HepG2 (cell line): Measurements from ENCODE around the gene BANK1. TPM values are rescaled to one million over a fixed set of nuclear protein-coding genes. Genes with fewer than 3 reads are reported as not detected.

ENCODE experiments used
- ATAC-seq: fragments of 200-7000 bp; cut with Tn5 transposase; 3 replicates; pipeline ENCODE4 v1.9.1; 2020; ENCODE audit warnings: mild to moderate bottlenecking, moderate library complexity
- BruUV-seq: library from RNA; stranded (reverse); fragments of 400-500 nt; replicated peaks from 2 replicates; lab custom pipeline; 2021; lab: Mats Ljungman, UMichigan
- CTCF ChIA-PET: fragments of 300-600 bp; formaldehyde crosslinking; extraction: SDS; loops from one replicate; lab custom pipeline; 2021; ENCODE audit warnings: low total read pairs, inconsistent platforms, low intra/inter-chr PET ratio; lab: Yijun Ruan, JAX
- POLR2A ChIA-PET: fragments of 350-600 bp; sonication (Branson Sonifier 250); formaldehyde crosslinking; loops from one replicate; lab custom pipeline; 2020; ENCODE audit warnings: antibody characterized with exemption, inconsistent platforms; lab: Yijun Ruan, JAX
- DNase-seq: peaks from one replicate; pipeline ENCODE4 v3.0.0-alpha.2; 2015; ENCODE audit warnings: low spot score
- FAIRE-seq: peaks from 3 replicates; lab custom pipeline; 2011; peaks lifted over from hg19 to GRCh38; lab: Jason Lieb, UNC
- H2AFZ ChIP-seq: one replicate; pipeline ENCODE4 v1.6.1; 2011; ENCODE audit warnings: low read length, inconsistent platforms
- H3K27ac ChIP-seq: fragments of 300-600 bp; 3 replicates; pipeline ENCODE4 v1.8.0; 2011; ENCODE audit warnings: mixed run types, mild to moderate bottlenecking, mixed read lengths, low read length, inconsistent platforms; ENCODE audit not compliant: insufficient read depth; ENCODE audit errors: extremely low read length
- H3K27me3 ChIP-seq, 2 experiments: fragments of 200-600 bp in 1 of 2; 2 replicates in 1 of 2; 3 replicates in 1 of 2; pipeline versions ENCODE4 v1.6.0 to v1.8.0; 2011; ENCODE audit warnings: low read length in 2 of 2, mild to moderate bottlenecking in 2 of 2, moderate library complexity in 2 of 2, inconsistent platforms in 1 of 2; ENCODE audit not compliant: insufficient read depth in 2 of 2, control insufficient read depth in 1 of 2
- H3K36me3 ChIP-seq, 2 experiments: fragments of 200-600 bp in 1 of 2; replicated peaks in 1 of 2; 2 replicates in 1 of 2; 3 replicates in 1 of 2; pipeline versions ENCODE4 v1.5.1 to v1.8.0; 2011; ENCODE audit warnings: low read length in 2 of 2, inconsistent platforms in 1 of 2; ENCODE audit not compliant: insufficient read depth in 2 of 2, control insufficient read depth in 1 of 2
- H3K4me1 ChIP-seq: 2 replicates; pipeline ENCODE4 v1.5.1; 2012; ENCODE audit warnings: low read length, inconsistent platforms; ENCODE audit not compliant: insufficient read depth
- H3K4me2 ChIP-seq: 2 replicates; pipeline ENCODE4 v1.6.0; 2011; ENCODE audit warnings: low read depth, low read length, inconsistent platforms
- H3K4me3 ChIP-seq, 3 experiments: fragments of 200-600 bp in 1 of 3; sonication (generic), shearing (Covaris generic) in 1 of 3; replicated peaks in 1 of 3; 2 replicates each; pipeline ENCODE4 v1.5.1; 2011 to 2016; ENCODE audit warnings: low read length in 3 of 3, inconsistent platforms in 2 of 3, low read depth in 2 of 3, mild to moderate bottlenecking in 2 of 3, control low read depth in 1 of 3, mixed read lengths in 1 of 3; ENCODE audit not compliant: insufficient read depth in 1 of 3
- H3K79me2 ChIP-seq: one replicate; pipeline ENCODE4 v1.6.1; 2011; ENCODE audit warnings: low read length, inconsistent platforms; ENCODE audit not compliant: insufficient read depth
- H3K9ac ChIP-seq: 2 replicates; pipeline ENCODE4 v1.6.0; 2011; ENCODE audit warnings: mild to moderate bottlenecking, low read depth, low read length, inconsistent platforms; ENCODE audit not compliant: insufficient read depth
- H3K9me3 ChIP-seq: 2 replicates; pipeline ENCODE4 v1.5.1; 2012; ENCODE audit warnings: mild to moderate bottlenecking, low read length
- H4K20me1 ChIP-seq: 2 replicates; pipeline ENCODE4 v1.6.0; 2011; ENCODE audit warnings: inconsistent platforms, mild to moderate bottlenecking, low read length, moderate library complexity; ENCODE audit not compliant: insufficient read depth
- CSRNP2 ChIP-seq: sonication (generic); formaldehyde crosslinking; conservative IDR thresholded peaks from 2 replicates; pipeline ENCODE4 v1.8.0; 2022; ENCODE audit warnings: low read depth, missing genetic modification reagents
- NCOA1 ChIP-seq: sonication (generic); formaldehyde crosslinking; IDR thresholded peaks from 2 replicates; pipeline ENCODE4 v1.9.0; 2021; ENCODE audit warnings: missing genetic modification reagents
- NPAS2 ChIP-seq: sonication (generic); formaldehyde crosslinking; IDR thresholded peaks from 2 replicates; pipeline ENCODE4 v1.8.0; 2022; ENCODE audit warnings: mild to moderate bottlenecking, missing genetic modification reagents, borderline replicate concordance
- PHF5A ChIP-seq: IDR thresholded peaks from one replicate; pipeline ENCODE4 v1.6.1; 2018; ENCODE audit warnings: low read depth, missing genetic modification reagents; ENCODE audit not compliant: unreplicated experiment
- PREB ChIP-seq: sonication (generic); formaldehyde crosslinking; IDR thresholded peaks from 2 replicates; pipeline ENCODE4 v1.4.0; 2020; ENCODE audit warnings: missing genetic modification reagents
- SIN3B ChIP-seq: fragments of 150-350 bp; IDR thresholded peaks from 2 replicates; pipeline ENCODE4 v1.6.1; 2014; ENCODE audit warnings: low read length
- TOE1 ChIP-seq: sonication (generic); formaldehyde crosslinking; IDR thresholded peaks from 2 replicates; pipeline ENCODE4 v1.4.0; 2020; ENCODE audit warnings: mild to moderate bottlenecking, missing genetic modification reagents
- ZBED4 ChIP-seq: sonication (generic); formaldehyde crosslinking; IDR thresholded peaks from 2 replicates; pipeline ENCODE4 v1.4.0; 2020; ENCODE audit warnings: missing genetic modification reagents, borderline replicate concordance
- ZNF124 ChIP-seq: sonication (generic); formaldehyde crosslinking; IDR thresholded peaks from 2 replicates; pipeline ENCODE4 v1.4.0; 2020; ENCODE audit warnings: missing genetic modification reagents
- ZNF30 ChIP-seq: sonication (generic); formaldehyde crosslinking; IDR thresholded peaks from 2 replicates; pipeline ENCODE4 v1.5.0; 2020; ENCODE audit warnings: mild to moderate bottlenecking, missing genetic modification reagents
- ZNF33B ChIP-seq: sonication (generic); formaldehyde crosslinking; IDR thresholded peaks from 2 replicates; pipeline ENCODE4 v1.5.1; 2020; ENCODE audit warnings: mild to moderate bottlenecking, missing genetic modification reagents
- ZNF34 ChIP-seq: sonication (generic); formaldehyde crosslinking; IDR thresholded peaks from 2 replicates; pipeline ENCODE4 v1.4.0; 2020; ENCODE audit warnings: mild to moderate bottlenecking, missing genetic modification reagents, borderline replicate concordance
- ZNF678 ChIP-seq: sonication (generic); formaldehyde crosslinking; IDR thresholded peaks from 2 replicates; pipeline ENCODE4 v1.4.0; 2020; ENCODE audit warnings: mild to moderate bottlenecking, missing genetic modification reagents
- in situ Hi-C: cut with HindIII; loops from 2 replicates; pipeline ENCODE4 v1.10.0; 2017; ENCODE audit warnings: low pct_unique_long_range_greater_than_20kb; ENCODE audit not compliant: extremely low pct_ligation_motif_present
- intact Hi-C: fragments of 100-400 bp; cut with micrococcal nuclease; formaldehyde crosslinking; loops from one replicate; pipeline ENCODE4 v1.10.0; 2022; ENCODE audit not compliant: unreplicated experiment
- polyA plus RNA-seq, 8 experiments: library from polyadenylated mRNA; depleted of rRNA in 3 of 8; stranded (reverse) in 7 of 8; unstranded in 1 of 8; fragments of >200 nt; fragmentation: Illumina TruSeq in 4 of 8; extraction: Trizol in 4 of 8; gene quantifications; 2 replicates each; pipeline versions ENCODE4 v1.2.1 to v1.2.3, GENCODE V29; 2011 to 2016; ENCODE audit warnings: low read depth in 4 of 8, missing spikeins in 1 of 8, mixed read lengths in 1 of 8; ENCODE audit not compliant: insufficient read depth in 1 of 8
- total RNA-seq, 5 experiments: library from RNA; depleted of rRNA; stranded (reverse); fragments of >200 nt; fragmentation: Illumina TruSeq; extraction: Trizol; gene quantifications; 2 replicates each; pipeline ENCODE4 v1.2.3, GENCODE V29; 2016; ENCODE audit warnings: low read depth in 1 of 5
- TF ChIP-seq, protein P1 (sequence below): sonication (generic); formaldehyde crosslinking; conservative IDR thresholded peaks from 2 replicates; pipeline ENCODE4 v1.4.0; 2020; ENCODE audit warnings: missing genetic modification reagents
- TF ChIP-seq, protein P2 (sequence below): sonication (generic); formaldehyde crosslinking; conservative IDR thresholded peaks from 2 replicates; pipeline ENCODE4 v1.4.0; 2020; ENCODE audit warnings: missing genetic modification reagents

Gene BANK1
- total and polyA plus RNA-seq, 2 of the 13 experiments (the other 11 are each of a cell fraction or from before 2014, with no cell fraction given) = 0.15 TPM; not detected in 1

GRCh38 chr4:101948055-101948454 is 157.5 kb downstream of the BANK1 start:
- BruUV-seq = no TSS peak
- TF ChIP-seq ZNF678 (no peak), TOE1 (CRISPR knock-in tag) (no peak), ZNF33B (no peak), CSRNP2 (no peak), SIN3B (no peak), NCOA1 (CRISPR knock-in tag) (no peak), ZNF34 (CRISPR knock-in tag) (no peak), NPAS2 (CRISPR knock-in tag) (no peak), ZNF30 (CRISPR knock-in tag) (no peak), ZBED4 (CRISPR knock-in tag) (no peak), ZNF124 (no peak), PHF5A (CRISPR knock-in tag) (no peak), PREB (CRISPR knock-in tag) (no peak)
- TF ChIP-seq, protein P1, sequence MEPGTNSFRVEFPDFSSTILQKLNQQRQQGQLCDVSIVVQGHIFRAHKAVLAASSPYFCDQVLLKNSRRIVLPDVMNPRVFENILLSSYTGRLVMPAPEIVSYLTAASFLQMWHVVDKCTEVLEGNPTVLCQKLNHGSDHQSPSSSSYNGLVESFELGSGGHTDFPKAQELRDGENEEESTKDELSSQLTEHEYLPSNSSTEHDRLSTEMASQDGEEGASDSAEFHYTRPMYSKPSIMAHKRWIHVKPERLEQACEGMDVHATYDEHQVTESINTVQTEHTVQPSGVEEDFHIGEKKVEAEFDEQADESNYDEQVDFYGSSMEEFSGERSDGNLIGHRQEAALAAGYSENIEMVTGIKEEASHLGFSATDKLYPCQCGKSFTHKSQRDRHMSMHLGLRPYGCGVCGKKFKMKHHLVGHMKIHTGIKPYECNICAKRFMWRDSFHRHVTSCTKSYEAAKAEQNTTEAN = no peak
- TF ChIP-seq, protein P2, sequence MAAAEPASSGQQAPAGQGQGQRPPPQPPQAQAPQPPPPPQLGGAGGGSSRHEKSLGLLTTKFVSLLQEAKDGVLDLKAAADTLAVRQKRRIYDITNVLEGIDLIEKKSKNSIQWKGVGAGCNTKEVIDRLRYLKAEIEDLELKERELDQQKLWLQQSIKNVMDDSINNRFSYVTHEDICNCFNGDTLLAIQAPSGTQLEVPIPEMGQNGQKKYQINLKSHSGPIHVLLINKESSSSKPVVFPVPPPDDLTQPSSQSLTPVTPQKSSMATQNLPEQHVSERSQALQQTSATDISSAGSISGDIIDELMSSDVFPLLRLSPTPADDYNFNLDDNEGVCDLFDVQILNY (CRISPR knock-in tag) = no peak
- in situ Hi-C loops = no loop called here
- no peak for FAIRE-seq
- no peak overlapping the region for H3K9ac ChIP-seq
- no peak overlapping the region for H2AFZ ChIP-seq
- H3K4me3 ChIP-seq = no peak overlapping the region
- CTCF ChIA-PET = no interaction called here
- H3K4me1 ChIP-seq = no peaks in the 10 kb centered on the region
- no peaks in the 10 kb centered on the region for H3K9me3 ChIP-seq
- POLR2A ChIA-PET = no interaction called here
- H4K20me1 ChIP-seq = no peaks in the 10 kb centered on the region
- no peak for DNase-seq
- no peak for ATAC-seq
- H3K36me3 ChIP-seq = no peaks in the 10 kb centered on the region
- H3K27ac ChIP-seq = no peak overlapping the region
- H3K27me3 ChIP-seq = no peaks in the 10 kb centered on the region
- H3K4me2 ChIP-seq = no peak overlapping the region
- intact Hi-C loops = no loop called here
- H3K79me2 ChIP-seq = no peaks in the 10 kb centered on the region
